ENCODE measurements around the gene TGM3. TPM values are rescaled to one million over a fixed set of nuclear protein-coding genes. Genes with fewer than 3 reads are reported as not detected.

TGM3 gene
- total and polyA plus RNA-seq, 2 experiments from 2014 or later, result 0.08 TPM; not detected in 1

- Histone ChIP-seq H3K4me3 (no peak overlapping the region), H3K36me3 (ENCODE audit: insufficient read depth) (no peaks in the 10 kb centered on the region), H3K27ac (ENCODE audit: low read depth) (no peak overlapping the region), H3F3A (replicated peaks; ENCODE audit: low read depth) (no peaks in the 10 kb centered on the region), H3K9me2 (ENCODE audit: insufficient read depth) (no peaks in the 10 kb centered on the region), H2AFZ (no peak overlapping the region), H3K4me1 (ENCODE audit: insufficient read depth) (no peaks in the 10 kb centered on the region), H4K20me1 (replicated peaks; ENCODE audit: insufficient read depth) (no peaks in the 10 kb centered on the region), H3K79me2 (replicated peaks; ENCODE audit: insufficient read depth) (no peaks in the 10 kb centered on the region), H3K27me3 (ENCODE audit: insufficient read depth) (no peaks in the 10 kb centered on the region), H3K4me2 (no peak overlapping the region)
- no peak overlapping the region for H3K4me3 Mint-ChIP-seq
- H3K9me3 Mint-ChIP-seq, result no peaks in the 10 kb centered on the region
- no peak overlapping the region for H3K27ac Mint-ChIP-seq
- TF ChIP-seq ZNF331 (CRISPR knock-in tag; IDR thresholded peaks at IDR 0.05; ENCODE audit: low read depth), result no peak
- TF ChIP-seq EZH2phosphoT487 (IDR thresholded peaks at IDR 0.05; ENCODE audit: unreplicated experiment), result no peak
- no peak for TF ChIP-seq ZNF462 (CRISPR knock-in tag; IDR thresholded peaks at IDR 0.05)
- TF ChIP-seq POLR2AphosphoS5 (IDR thresholded peaks at IDR 0.05; ENCODE audit: low read depth), result no peak
- no peak for TF ChIP-seq JUNB (IDR thresholded peaks at IDR 0.05; ENCODE audit: unreplicated experiment)
- no peak for TF ChIP-seq NANOG (IDR thresholded peaks at IDR 0.05; ENCODE audit: borderline replicate concordance)
- TF ChIP-seq CTCF (conservative IDR thresholded peaks at IDR 0.05; ENCODE audit: low read depth in 2 of 2), result no peak
- TF ChIP-seq REST (IDR thresholded peaks at IDR 0.05; ENCODE audit: unreplicated experiment), result no peak
- no peak for ATAC-seq
- H3K27me3 Mint-ChIP-seq (ENCODE audit: insufficient read depth, low read depth, poor library complexity), result peaks cover 9% of the 10 kb centered on the region
- H3K4me1 Mint-ChIP-seq, result peaks cover 4% of the 10 kb centered on the region; the same call in 1 of the 3 replicates
- DNase-seq (ENCODE audit: low spot score), result no peak
- H3K36me3 Mint-ChIP-seq (ENCODE audit: low read depth), result no peaks in the 10 kb centered on the region
These were observed 7.9 kb downstream of the TGM3 start for GRCh38 chr20:2303673-2304072.
